Left lung (tissue), 10 donors: ENCODE results near the gene FCN1. TPM values are rescaled to one million over a fixed set of nuclear protein-coding genes. Genes with fewer than 3 reads are reported as not detected.

ENCODE experiments used
- ATAC-seq: fragments of 200-7000 bp; cut with Tn5 transposase; one replicate; pipeline ENCODE4 v1.9.1; 2020; ENCODE audit warnings: moderate library complexity
- DNase-seq, 4 donors: peaks; one replicate each; pipeline ENCODE4 v3.0.0-alpha.2; 2013 to 2020
- H3K27ac ChIP-seq, 2 donors: fragments of 200-600 bp; sonication (generic) in 1 of 2; one replicate each; pipeline versions ENCODE4 v1.5.0 to v1.8.0; 2020 to 2021
- H3K27me3 ChIP-seq, 2 donors: fragments of 200-600 bp; sonication (generic) in 1 of 2; one replicate each; pipeline versions ENCODE4 v1.5.0 to v1.8.0; 2020 to 2021
- H3K36me3 ChIP-seq, 2 donors: fragments of 200-600 bp; sonication (generic) in 1 of 2; one replicate each; pipeline versions ENCODE4 v1.5.0 to v1.8.0; 2020 to 2021
- H3K4me1 ChIP-seq, 2 donors: fragments of 200-600 bp; one replicate each; pipeline ENCODE4 v1.8.0; 2021
- H3K4me3 ChIP-seq, 2 donors: fragments of 200-600 bp; sonication (generic) in 1 of 2; one replicate each; pipeline versions ENCODE4 v1.5.0 to v1.8.0; 2020 to 2021; ENCODE audit warnings: mild to moderate bottlenecking in 1 of 2
- H3K9me3 ChIP-seq, 2 donors: fragments of 200-600 bp; sonication (generic) in 1 of 2; one replicate each; pipeline versions ENCODE4 v1.5.0 to v1.8.0; 2020 to 2021
- intact Hi-C, 2 donors: fragments of 100-400 bp; cut with DNase I; formaldehyde crosslinking; loops; one replicate each; pipeline versions ENCODE4 v1.11.2 to v1.14.2; 2022
- polyA plus RNA-seq, 6 donors: library from polyadenylated mRNA; unstranded; fragments of 120-200 nt; gene quantifications; one replicate each; pipeline ENCODE4 v1.2.1, GENCODE V29; 2013; ENCODE audit not compliant: insufficient read length in 6 of 6
- total RNA-seq, 2 donors: library from RNA; stranded (reverse); fragmentation: NEBNext Ultra II Directional; extraction: Animal tissue kit (Norgen Biotek cat#: 25700); gene quantifications; one replicate each; pipeline ENCODE4 v1.2.1, GENCODE V29; 2021
- TF ChIP-seq, protein P1 (sequence below), 2 donors: fragments of 200-600 bp; sonication (generic) in 1 of 2; IDR thresholded peaks; one replicate each; pipeline versions ENCODE4 v1.5.0 to v1.8.0; 2021; ENCODE audit warnings: antibody characterized with exemption in 2 of 2
- donor health status: DM: no; HTN: yes; CAD: no.
- donor health status: DM: no; HTN: no; CAD: no.

FCN1 gene
- total and polyA plus RNA-seq, 8 donors: 3.4 to 72.1 (median 5.7) TPM

- no peaks in the 10 kb centered on the region for H3K36me3 ChIP-seq
- peaks cover 0 to 39% of the 10 kb centered on the region in 2 donors for H3K4me1 ChIP-seq
- no peaks in the 10 kb centered on the region for H3K9me3 ChIP-seq
- no peak overlapping the region for H3K4me3 ChIP-seq
- no peak overlapping the region for H3K27ac ChIP-seq
- no peak for ATAC-seq
- intact Hi-C loops: no loop called here
- TF ChIP-seq, protein P1, sequence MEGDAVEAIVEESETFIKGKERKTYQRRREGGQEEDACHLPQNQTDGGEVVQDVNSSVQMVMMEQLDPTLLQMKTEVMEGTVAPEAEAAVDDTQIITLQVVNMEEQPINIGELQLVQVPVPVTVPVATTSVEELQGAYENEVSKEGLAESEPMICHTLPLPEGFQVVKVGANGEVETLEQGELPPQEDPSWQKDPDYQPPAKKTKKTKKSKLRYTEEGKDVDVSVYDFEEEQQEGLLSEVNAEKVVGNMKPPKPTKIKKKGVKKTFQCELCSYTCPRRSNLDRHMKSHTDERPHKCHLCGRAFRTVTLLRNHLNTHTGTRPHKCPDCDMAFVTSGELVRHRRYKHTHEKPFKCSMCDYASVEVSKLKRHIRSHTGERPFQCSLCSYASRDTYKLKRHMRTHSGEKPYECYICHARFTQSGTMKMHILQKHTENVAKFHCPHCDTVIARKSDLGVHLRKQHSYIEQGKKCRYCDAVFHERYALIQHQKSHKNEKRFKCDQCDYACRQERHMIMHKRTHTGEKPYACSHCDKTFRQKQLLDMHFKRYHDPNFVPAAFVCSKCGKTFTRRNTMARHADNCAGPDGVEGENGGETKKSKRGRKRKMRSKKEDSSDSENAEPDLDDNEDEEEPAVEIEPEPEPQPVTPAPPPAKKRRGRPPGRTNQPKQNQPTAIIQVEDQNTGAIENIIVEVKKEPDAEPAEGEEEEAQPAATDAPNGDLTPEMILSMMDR (IDR thresholded peaks at IDR 0.05): no peak
- H3K27me3 ChIP-seq: peaks cover 12 to 70% of the 10 kb centered on the region in 2 donors
- DNase-seq: no peak
Observed at GRCh38 chr9:134939080-134939733, 21.5 kb upstream of the FCN1 start.

DNA sequence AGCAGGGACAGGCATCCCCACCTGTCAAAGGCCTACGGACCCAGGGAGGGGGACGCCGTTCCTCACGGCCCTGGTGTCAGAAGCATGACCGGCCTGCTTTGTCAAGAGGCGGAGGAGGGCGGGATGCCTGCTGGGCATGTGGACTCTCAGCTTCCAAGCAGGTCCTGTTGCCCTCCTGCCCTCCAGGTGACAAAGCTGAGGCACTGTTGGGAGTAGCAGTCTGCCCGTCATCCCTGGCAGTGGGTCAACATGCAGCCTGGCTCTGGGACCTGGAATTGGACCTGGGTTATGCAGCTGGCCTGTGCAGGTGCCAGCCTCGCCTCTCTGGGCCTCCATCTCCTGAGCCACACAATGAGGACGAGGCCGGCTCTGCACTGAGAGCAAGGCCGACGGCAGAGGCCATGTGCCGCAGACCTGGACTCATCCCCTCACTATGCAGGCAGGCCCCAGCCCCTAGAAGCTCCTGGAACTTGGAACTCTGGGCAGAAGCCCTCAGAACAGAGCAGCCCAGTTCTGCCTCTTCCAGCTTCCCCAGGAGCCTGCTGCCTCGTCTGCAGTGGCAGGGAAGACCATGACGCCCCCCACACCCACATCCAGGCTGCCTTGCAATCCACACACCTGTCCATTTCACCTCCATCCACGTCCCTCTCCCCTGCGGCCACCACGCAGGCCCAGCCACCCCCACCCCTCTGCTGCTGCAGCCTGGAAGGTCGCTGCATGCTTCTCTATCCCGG, 20.8 kb upstream of the FCN1 start:
- intact Hi-C loops: no loop called here
- Histone ChIP-seq H3K27ac (no peak overlapping the region), H3K4me3 (no peak overlapping the region), H3K4me1 (peaks cover 0 to 46% of the 10 kb centered on the region in 2 donors), H3K27me3 (peaks cover 7 to 67% of the 10 kb centered on the region in 2 donors), H3K9me3 (no peaks in the 10 kb centered on the region), H3K36me3 (no peaks in the 10 kb centered on the region)
- DNase-seq (no peak), ATAC-seq (no peak)
- TF ChIP-seq, protein P1 (IDR thresholded peaks at IDR 0.05): no peak

GRCh38 chr9:134937566-134938345, 20.0 kb upstream of the FCN1 start:
- H3K9me3 ChIP-seq: no peaks in the 10 kb centered on the region
- TF ChIP-seq, protein P1 (IDR thresholded peaks at IDR 0.05): no peak
- H3K27me3 ChIP-seq: peaks cover 7 to 65% of the 10 kb centered on the region in 2 donors
- no peaks in the 10 kb centered on the region for H3K36me3 ChIP-seq
- H3K4me3 ChIP-seq: no peak overlapping the region
- H3K27ac ChIP-seq: no peak overlapping the region
- peaks cover 0 to 51% of the 10 kb centered on the region in 2 donors for H3K4me1 ChIP-seq
- no peak for ATAC-seq
- intact Hi-C loops: no loop called here
- no peak for DNase-seq

DNA sequence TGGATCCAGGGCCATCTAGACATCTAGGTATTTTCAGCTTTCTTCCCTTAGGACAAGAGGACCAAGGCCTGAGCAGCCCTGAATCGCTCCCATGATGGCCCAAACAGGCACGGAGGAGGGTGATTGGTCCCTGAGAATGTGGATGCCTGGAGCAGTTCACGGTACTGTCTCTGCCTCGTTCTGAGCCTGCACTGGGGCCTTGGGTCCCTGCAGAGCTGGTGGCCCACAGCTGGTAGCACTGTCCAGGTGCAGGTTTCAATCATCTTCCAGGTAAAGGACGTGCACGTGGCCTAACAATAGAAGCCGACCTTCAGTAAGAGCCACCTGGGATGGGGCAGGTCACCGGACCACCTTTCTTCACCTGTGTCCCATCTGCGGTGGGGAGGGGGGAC, 19.4 kb upstream of the FCN1 start:
- intact Hi-C loops: no loop called here
- Histone ChIP-seq H3K27ac (no peak overlapping the region), H3K4me1 (peaks cover 0 to 54% of the 10 kb centered on the region in 2 donors), H3K27me3 (peaks cover 7 to 60% of the 10 kb centered on the region in 2 donors), H3K4me3 (no peak overlapping the region), H3K9me3 (no peaks in the 10 kb centered on the region), H3K36me3 (no peaks in the 10 kb centered on the region)
- no peak for ATAC-seq
- no peak for DNase-seq
- TF ChIP-seq, protein P1 (IDR thresholded peaks at IDR 0.05): no peak
